ENCODE measurements around the gene PCDHA8. TPM values are rescaled to one million over a fixed set of nuclear protein-coding genes. Genes with fewer than 3 reads are reported as not detected.
A peak's percentile ranks its signal among the peaks of the same experiment; 100 is the strongest.

The PCDHA8 gene
- total and polyA plus RNA-seq, 2 of the 8 experiments (the other 6 are each of a cell fraction or from before 2014, with no cell fraction given) = 0.14 to 0.52 TPM

DNA sequence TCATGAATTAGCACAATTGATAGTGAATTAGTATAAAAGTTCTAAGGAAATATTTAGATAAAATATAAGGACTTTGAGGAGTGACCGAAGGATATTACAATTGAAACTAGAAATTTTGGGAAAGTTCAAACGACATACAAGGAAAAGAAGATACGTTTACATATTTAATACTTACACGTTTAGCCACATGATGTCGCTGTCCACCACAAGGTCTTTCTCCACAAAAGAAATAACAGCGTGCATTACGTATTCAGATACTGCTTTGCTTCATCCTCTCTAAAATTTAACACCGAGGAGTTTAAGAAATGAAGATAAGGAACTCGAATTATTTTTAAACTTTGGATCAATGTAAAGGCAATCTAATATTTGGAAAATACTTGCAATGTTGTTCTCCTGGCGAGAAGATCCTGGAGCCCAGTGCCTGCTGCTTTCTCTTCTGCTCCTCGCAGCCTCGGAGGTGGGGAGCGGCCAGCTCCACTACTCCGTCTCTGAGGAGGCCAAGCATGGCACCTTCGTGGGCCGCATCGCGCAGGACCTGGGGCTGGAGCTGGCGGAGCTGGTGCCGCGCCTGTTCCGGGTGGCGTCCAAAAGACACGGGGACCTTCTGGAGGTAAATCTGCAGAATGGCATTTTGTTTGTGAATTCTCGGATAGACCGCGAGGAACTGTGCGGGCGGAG lies 40.0 kb upstream of the PCDHA8 start, which contains the start of gene PCDHA3:
Gene PCDHA3, plus strand, starts transcription at position 242 of the 678 bp plus-strand sequence.
- Histone ChIP-seq H2AFZ (ENCODE audit: low read length) (no peak within 1 kb of the TSS), H2BK5ac (ENCODE audit: low read depth, low read length) (no peak within 1 kb of the TSS), H3K4me1 (replicated peaks in 1 of 4; ENCODE audit: control insufficient read depth in 3 of 4, insufficient read depth in 4 of 4, low read length in 3 of 4) (no peaks in the 10 kb centered on the region), H3K23ac (ENCODE audit: insufficient read length) (no peak within 1 kb of the TSS), H3K9ac (replicated peaks in 1 of 4; ENCODE audit: extremely low read depth in 1 of 4, low read depth in 3 of 4, low read length in 3 of 4) (no peak within 1 kb of the TSS; a peak in 1 of 7 replicates), H4K20me1 (replicated peaks in 1 of 2; ENCODE audit: control insufficient read depth in 1 of 2, insufficient read depth in 2 of 2, low read length in 2 of 2) (no peaks in the 10 kb centered on the region), H4K91ac (replicated peaks; ENCODE audit: insufficient read length, low read length) (no peak within 1 kb of the TSS), H3K4me3 (ENCODE audit: extremely low read depth in 1 of 4, insufficient read depth in 2 of 4, low read depth in 3 of 4, low read length in 4 of 4) (peak within 1 kb of the TSS in 1 of 4 experiments; percentile 28; a peak in 1 of 8 replicates), H3K79me1 (ENCODE audit: low read depth, low read length) (no peaks in the 10 kb centered on the region), H2BK20ac (ENCODE audit: low read length) (no peak within 1 kb of the TSS), H4K8ac (ENCODE audit: extremely low read depth, insufficient read depth, low read length) (no peak within 1 kb of the TSS), H2AK5ac (ENCODE audit: low read depth, low read length) (no peak within 1 kb of the TSS), H3K18ac (ENCODE audit: extremely low read depth, low read length) (no peak within 1 kb of the TSS), H3K9me3 (ENCODE audit: insufficient read depth in 2 of 2, low read depth in 1 of 2, low read length in 1 of 2) (peaks cover 0 to 33% of the 10 kb centered on the region in 2 experiments; a peak in 2 of 4 replicates), H2BK15ac (ENCODE audit: low read length) (no peak within 1 kb of the TSS), H2BK120ac (replicated peaks; ENCODE audit: low read depth, low read length) (no peak within 1 kb of the TSS), H3K23me2 (ENCODE audit: low read depth, low read length) (no peaks in the 10 kb centered on the region), H3K4ac (replicated peaks; ENCODE audit: insufficient read length, low read depth, low read length) (no peak within 1 kb of the TSS), H3K14ac (ENCODE audit: insufficient read length) (no peak within 1 kb of the TSS), H2BK12ac (ENCODE audit: low read depth, low read length) (no peak within 1 kb of the TSS), H3K36me3 (ENCODE audit: control insufficient read depth in 2 of 4, insufficient read depth in 4 of 4, low read length in 3 of 4) (peaks cover 0 to 27% (median 0%) of the 10 kb centered on the region in 4 experiments; a peak in 3 of 8 replicates), H3K4me2 (ENCODE audit: insufficient read depth in 1 of 2, low read depth in 2 of 2, low read length in 2 of 2) (no peak within 1 kb of the TSS; a peak in 1 of 4 replicates), H3K56ac (replicated peaks; ENCODE audit: insufficient read length, low read depth, low read length) (no peak within 1 kb of the TSS), H4K5ac (ENCODE audit: insufficient read length, low read depth, low read length) (no peak within 1 kb of the TSS), H3K79me2 (ENCODE audit: control insufficient read depth in 1 of 2, insufficient read depth in 2 of 2, low read length in 2 of 2) (no peaks in the 10 kb centered on the region), H3K27me3 (replicated peaks in 1 of 4; ENCODE audit: control insufficient read depth in 3 of 4, extremely low read depth in 1 of 4, insufficient read depth in 3 of 4, low read length in 3 of 4) (no peaks in the 10 kb centered on the region), H3K27ac (ENCODE audit: low read depth, low read length) (no peak within 1 kb of the TSS)
- CTCF ChIA-PET (ENCODE audit: partially characterized antibody) = interaction anchor here (0.6 to 1.6 kb wide), 6 partner anchors 9 to 243 kb away, joined by 3 to 4 read pairs (median 3); partner anchors contain the start of genes PCDHA11 and PCDHA6
- DNase-seq (ENCODE audit: low read depth in 1 of 2, low spot score in 2 of 2) = no peak
- FAIRE-seq = peak; percentile 13
- POLR2A ChIA-PET (ENCODE audit: partially characterized antibody) = no interaction called here
- TF ChIP-seq SIX5 (IDR thresholded peaks at IDR 0.05; ENCODE audit: low read depth, low read length) (no peak), ZNF274 (IDR thresholded peaks at IDR 0.05; ENCODE audit: borderline replicate concordance, extremely low read depth, low read length) (no peak), CHD1 (IDR thresholded peaks at IDR 0.05; ENCODE audit: low read depth, low read length) (no peak)
- TF ChIP-seq, protein P1, sequence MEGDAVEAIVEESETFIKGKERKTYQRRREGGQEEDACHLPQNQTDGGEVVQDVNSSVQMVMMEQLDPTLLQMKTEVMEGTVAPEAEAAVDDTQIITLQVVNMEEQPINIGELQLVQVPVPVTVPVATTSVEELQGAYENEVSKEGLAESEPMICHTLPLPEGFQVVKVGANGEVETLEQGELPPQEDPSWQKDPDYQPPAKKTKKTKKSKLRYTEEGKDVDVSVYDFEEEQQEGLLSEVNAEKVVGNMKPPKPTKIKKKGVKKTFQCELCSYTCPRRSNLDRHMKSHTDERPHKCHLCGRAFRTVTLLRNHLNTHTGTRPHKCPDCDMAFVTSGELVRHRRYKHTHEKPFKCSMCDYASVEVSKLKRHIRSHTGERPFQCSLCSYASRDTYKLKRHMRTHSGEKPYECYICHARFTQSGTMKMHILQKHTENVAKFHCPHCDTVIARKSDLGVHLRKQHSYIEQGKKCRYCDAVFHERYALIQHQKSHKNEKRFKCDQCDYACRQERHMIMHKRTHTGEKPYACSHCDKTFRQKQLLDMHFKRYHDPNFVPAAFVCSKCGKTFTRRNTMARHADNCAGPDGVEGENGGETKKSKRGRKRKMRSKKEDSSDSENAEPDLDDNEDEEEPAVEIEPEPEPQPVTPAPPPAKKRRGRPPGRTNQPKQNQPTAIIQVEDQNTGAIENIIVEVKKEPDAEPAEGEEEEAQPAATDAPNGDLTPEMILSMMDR (IDR thresholded peaks at IDR 0.05; ENCODE audit: control extremely low read depth in 1 of 3, insufficient read depth in 1 of 3, low read depth in 1 of 3, low read length in 3 of 3) = peak in 2 of 3 experiments; percentile 4 to 20; a peak in 2 of 4 replicates
- WGBS, 2 experiments (ENCODE audit: extremely low coverage in 1 of 2, insufficient coverage in 1 of 2, insufficient read length in 1 of 2, insufficient replicate concordance in 2 of 2, low coverage in 1 of 2, low lambda C conversion rate in 2 of 2, missing lambda C conversion rate in 1 of 2) = 90% methylated on average over 29 of the region's 29 CpGs; no CpG with 5 or more reads in 1 of the 2 experiments
